Measurements from ENCODE around the gene BMF. TPM values are rescaled to one million over a fixed set of nuclear protein-coding genes. Genes with fewer than 3 reads are reported as not detected.
"Not testable (repeated sequence)": the region's sequence is repeated elsewhere in the genome, so short reads cannot be mapped to it uniquely, and the experiment has no call there.

The BMF gene
- total RNA-seq, 2 donors from 2014 or later = 13.1 to 32.5 TPM

GRCh38 chr15:40121911-40122638, 13.4 kb upstream of the BMF start:
- ATAC-seq (ENCODE audit: insufficient number of reproducible peaks, low FRiP score, low read depth) (no peak), DNase-seq (ENCODE audit: low spot score) (no peak)
- TF ChIP-seq, protein P1, sequence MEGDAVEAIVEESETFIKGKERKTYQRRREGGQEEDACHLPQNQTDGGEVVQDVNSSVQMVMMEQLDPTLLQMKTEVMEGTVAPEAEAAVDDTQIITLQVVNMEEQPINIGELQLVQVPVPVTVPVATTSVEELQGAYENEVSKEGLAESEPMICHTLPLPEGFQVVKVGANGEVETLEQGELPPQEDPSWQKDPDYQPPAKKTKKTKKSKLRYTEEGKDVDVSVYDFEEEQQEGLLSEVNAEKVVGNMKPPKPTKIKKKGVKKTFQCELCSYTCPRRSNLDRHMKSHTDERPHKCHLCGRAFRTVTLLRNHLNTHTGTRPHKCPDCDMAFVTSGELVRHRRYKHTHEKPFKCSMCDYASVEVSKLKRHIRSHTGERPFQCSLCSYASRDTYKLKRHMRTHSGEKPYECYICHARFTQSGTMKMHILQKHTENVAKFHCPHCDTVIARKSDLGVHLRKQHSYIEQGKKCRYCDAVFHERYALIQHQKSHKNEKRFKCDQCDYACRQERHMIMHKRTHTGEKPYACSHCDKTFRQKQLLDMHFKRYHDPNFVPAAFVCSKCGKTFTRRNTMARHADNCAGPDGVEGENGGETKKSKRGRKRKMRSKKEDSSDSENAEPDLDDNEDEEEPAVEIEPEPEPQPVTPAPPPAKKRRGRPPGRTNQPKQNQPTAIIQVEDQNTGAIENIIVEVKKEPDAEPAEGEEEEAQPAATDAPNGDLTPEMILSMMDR (IDR thresholded peaks at IDR 0.05) = no peak
- Histone ChIP-seq H3K9me3 (no peaks in the 10 kb centered on the region), H3K36me3 (no peaks in the 10 kb centered on the region), H3K4me3 (no peak overlapping the region), H3K27me3 (replicated peaks; ENCODE audit: insufficient read depth) (no peaks in the 10 kb centered on the region), H3K4me1 (ENCODE audit: control insufficient read depth in 1 of 2, low read depth in 2 of 2) (no peaks in the 10 kb centered on the region), H3K27ac (no peak overlapping the region)

DNA sequence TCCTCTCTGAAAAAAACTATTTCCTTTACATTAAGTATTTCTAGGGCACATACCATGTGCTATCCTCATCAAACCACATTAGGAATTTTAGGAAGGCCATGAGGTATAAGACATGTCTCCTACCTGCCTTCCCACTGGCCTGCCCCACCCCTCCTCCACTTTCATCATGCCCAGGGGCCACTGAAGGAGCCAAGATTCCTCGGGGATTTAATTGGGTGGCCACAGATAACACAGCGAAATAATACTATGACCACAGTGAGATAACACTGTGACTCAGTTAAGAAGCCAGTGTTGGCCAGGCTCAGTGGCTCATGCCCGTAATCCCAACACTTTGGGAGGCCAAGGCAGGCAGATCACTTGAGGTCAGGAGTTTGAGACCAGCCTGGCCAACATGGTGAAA, 9.8 kb upstream of the BMF start:
- no peaks in the 10 kb centered on the region for H3K27me3 ChIP-seq (replicated peaks; ENCODE audit: insufficient read depth)
- H3K4me3 ChIP-seq = no peak overlapping the region
- no peak overlapping the region for H3K27ac ChIP-seq
- H3K4me1 ChIP-seq (ENCODE audit: control insufficient read depth in 1 of 2, low read depth in 2 of 2) = no peaks in the 10 kb centered on the region
- TF ChIP-seq, protein P1 (IDR thresholded peaks at IDR 0.05) = no peak
- no peaks in the 10 kb centered on the region for H3K9me3 ChIP-seq
- no peaks in the 10 kb centered on the region for H3K36me3 ChIP-seq
- no peak for DNase-seq (ENCODE audit: low spot score)
- no peak for ATAC-seq (ENCODE audit: insufficient number of reproducible peaks, low FRiP score, low read depth)

GRCh38 chr15:40115670-40116093, 7.0 kb upstream of the BMF start:
- Histone ChIP-seq H3K9me3 (no peaks in the 10 kb centered on the region), H3K27ac (no peak overlapping the region), H3K27me3 (replicated peaks; ENCODE audit: insufficient read depth) (no peaks in the 10 kb centered on the region), H3K4me3 (no peak overlapping the region), H3K4me1 (ENCODE audit: control insufficient read depth in 1 of 2, low read depth in 2 of 2) (no peaks in the 10 kb centered on the region), H3K36me3 (no peaks in the 10 kb centered on the region)
- TF ChIP-seq, protein P1 (IDR thresholded peaks at IDR 0.05) = no peak
- ATAC-seq (ENCODE audit: insufficient number of reproducible peaks, low FRiP score, low read depth) (no peak), DNase-seq (ENCODE audit: low spot score) (no peak)

- not testable (repeated sequence) for ATAC-seq (ENCODE audit: insufficient number of reproducible peaks, low FRiP score, low read depth); H3K4me3 ChIP-seq; H3K27me3 ChIP-seq (replicated peaks; ENCODE audit: insufficient read depth); H3K36me3 ChIP-seq; DNase-seq (ENCODE audit: low spot score); H3K9me3 ChIP-seq; H3K4me1 ChIP-seq (ENCODE audit: control insufficient read depth in 1 of 2, low read depth in 2 of 2); H3K27ac ChIP-seq
Observed at GRCh38 chr15:40115106-40115505, 6.4 kb upstream of the BMF start.

DNA sequence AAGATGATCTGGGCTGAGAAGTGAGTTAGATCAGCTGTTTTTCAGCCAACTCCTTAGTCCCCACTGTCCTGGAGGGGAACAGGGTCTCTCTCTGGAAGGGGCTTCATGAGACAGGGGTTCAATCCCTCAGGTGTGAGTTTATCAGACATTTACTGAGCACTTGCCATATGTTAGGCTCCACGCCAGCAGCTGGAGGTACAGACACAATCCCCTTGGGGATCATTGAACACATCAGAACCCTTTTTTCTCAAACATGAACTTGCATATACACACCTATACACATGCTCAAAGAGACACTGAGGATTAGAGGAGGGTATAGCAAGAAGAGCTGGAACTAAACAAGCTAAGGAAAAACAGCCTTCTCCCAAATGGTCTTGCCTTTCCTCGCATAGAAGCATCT, 5.5 kb upstream of the BMF start:
- Histone ChIP-seq H3K36me3 (no peaks in the 10 kb centered on the region), H3K9me3 (no peaks in the 10 kb centered on the region), H3K27me3 (replicated peaks; ENCODE audit: insufficient read depth) (no peaks in the 10 kb centered on the region), H3K4me3 (no peak overlapping the region), H3K4me1 (ENCODE audit: control insufficient read depth in 1 of 2, low read depth in 2 of 2) (peaks cover 0 to 6% of the 10 kb centered on the region in 2 donors), H3K27ac (no peak overlapping the region)
- ATAC-seq (ENCODE audit: insufficient number of reproducible peaks, low FRiP score, low read depth) (no peak), DNase-seq (ENCODE audit: low spot score) (no peak)
- TF ChIP-seq, protein P1 (IDR thresholded peaks at IDR 0.05) = no peak

GRCh38 chr15:40112789-40113188, 4.1 kb upstream of the BMF start:
- TF ChIP-seq, protein P1 (IDR thresholded peaks at IDR 0.05) = no peak
- no peak for DNase-seq (ENCODE audit: low spot score)

More at GRCh38 chr15:40112789-40113188, 4.1 kb upstream of the BMF start:
- peaks cover 0 to 11% of the 10 kb centered on the region in 2 donors for H3K4me1 ChIP-seq (ENCODE audit: control insufficient read depth in 1 of 2, low read depth in 2 of 2)
- no peaks in the 10 kb centered on the region for H3K36me3 ChIP-seq
- H3K27me3 ChIP-seq (replicated peaks; ENCODE audit: insufficient read depth) = no peaks in the 10 kb centered on the region
- H3K9me3 ChIP-seq = no peaks in the 10 kb centered on the region
- no peak overlapping the region for H3K4me3 ChIP-seq
- no peak overlapping the region for H3K27ac ChIP-seq
- no peak for ATAC-seq (ENCODE audit: insufficient number of reproducible peaks, low FRiP score, low read depth)

Measured in thoracic aorta (tissue), 2 donors.